Brain microvascular endothelial cell (primary cell): ENCODE data around the gene S100A13.
"Not testable (repeated sequence)": the region's sequence is repeated elsewhere in the genome, so short reads cannot be mapped to it uniquely, and the experiment has no call there.

ENCODE experiments used
- DNase-seq: peaks from one replicate; pipeline ENCODE4 v3.0.0-alpha.2; 2020
- H3K27ac ChIP-seq: fragments of 250-450 bp; sonication (Bioruptor Pico); 2 replicates; pipeline ENCODE4 v1.5.1; 2020; ENCODE audit warnings: mild to moderate bottlenecking, moderate library complexity
- H3K27me3 ChIP-seq: fragments of 250-450 bp; sonication (Bioruptor Pico); replicated peaks from 2 replicates; pipeline ENCODE4 v1.5.1; 2020; ENCODE audit warnings: mild to moderate bottlenecking
- H3K36me3 ChIP-seq: fragments of 250-450 bp; sonication (Bioruptor Pico); replicated peaks from 2 replicates; pipeline ENCODE4 v1.5.1; 2020; ENCODE audit warnings: mild to moderate bottlenecking
- H3K4me3 ChIP-seq: 2 replicates; pipeline ENCODE4 v1.5.1; 2011; ENCODE audit warnings: low read depth, mild to moderate bottlenecking, control low read depth, low read length, moderate library complexity
- CTCF ChIP-seq: IDR thresholded peaks from 2 replicates; pipeline ENCODE4 v1.5.1; 2011; ENCODE audit warnings: low read depth, mild to moderate bottlenecking, moderate library complexity, low read length, control low read depth, inconsistent platforms; ENCODE audit errors: missing control alignments
- in situ Hi-C: cut with HindIII; loops from 2 replicates; pipeline ENCODE4 v1.10.0; 2017; ENCODE audit warnings: low sequenced_read_pairs, low pct_ligation_motif_present

The S100A13 gene

GRCh38 chr1:153583976-153584375 is 43.3 kb downstream of the S100A13 start:
- no peak overlapping the region for H3K4me3 ChIP-seq

GRCh38 chr1:153583514-153583913 is 43.8 kb downstream of the S100A13 start:
- H3K27ac ChIP-seq, H3K27me3 ChIP-seq, DNase-seq, in situ Hi-C loops, H3K4me3 ChIP-seq, H3K36me3 ChIP-seq: not testable (repeated sequence)

More at GRCh38 chr1:153583976-153584375, 43.3 kb downstream of the S100A13 start:
- TF ChIP-seq CTCF, result no peak
- no peak overlapping the region for H3K27ac ChIP-seq
- in situ Hi-C loops, result no loop called here
- DNase-seq, result no peak
- no peaks in the 10 kb centered on the region for H3K36me3 ChIP-seq
- no peaks in the 10 kb centered on the region for H3K27me3 ChIP-seq

GRCh38 chr1:153582836-153583235 is 44.5 kb downstream of the S100A13 start:
- H3K4me3 ChIP-seq, H3K36me3 ChIP-seq, H3K27ac ChIP-seq, DNase-seq, in situ Hi-C loops, H3K27me3 ChIP-seq: not testable (repeated sequence)

- in situ Hi-C loops, result no loop called here
- DNase-seq, result no peak
- Histone ChIP-seq H3K27me3 (no peaks in the 10 kb centered on the region), H3K36me3 (no peaks in the 10 kb centered on the region), H3K27ac (no peak overlapping the region), H3K4me3 (no peak overlapping the region)
- TF ChIP-seq CTCF, result no peak
Observed at GRCh38 chr1:153578936-153579335, 48.4 kb downstream of the S100A13 start.

GRCh38 chr1:153578490-153578889 is 48.8 kb downstream of the S100A13 start:
- DNase-seq, result no peak
- in situ Hi-C loops, result no loop called here
- Histone ChIP-seq H3K27me3 (no peaks in the 10 kb centered on the region), H3K36me3 (no peaks in the 10 kb centered on the region), H3K4me3 (no peak overlapping the region), H3K27ac (no peak overlapping the region)
- no peak for TF ChIP-seq CTCF

GRCh38 chr1:153577624-153578051 is 49.7 kb downstream of the S100A13 start:
- no peak for DNase-seq
- H3K27ac ChIP-seq, result no peak overlapping the region
- no peak overlapping the region for H3K4me3 ChIP-seq
- in situ Hi-C loops, result no loop called here
- H3K36me3 ChIP-seq, result no peaks in the 10 kb centered on the region
- no peaks in the 10 kb centered on the region for H3K27me3 ChIP-seq
- TF ChIP-seq CTCF, result no peak

GRCh38 chr1:153577138-153577537 is 50.2 kb downstream of the S100A13 start:
- TF ChIP-seq CTCF, result no peak
- H3K27me3 ChIP-seq, result no peaks in the 10 kb centered on the region
- H3K36me3 ChIP-seq, result no peaks in the 10 kb centered on the region
- no peak overlapping the region for H3K27ac ChIP-seq
- DNase-seq, result no peak
- H3K4me3 ChIP-seq, result no peak overlapping the region
- in situ Hi-C loops, result no loop called here

- not testable (repeated sequence) for H3K27me3 ChIP-seq
Observed at GRCh38 chr1:153575497-153575896, 51.8 kb downstream of the S100A13 start.

GRCh38 chr1:153575081-153575491 is 52.2 kb downstream of the S100A13 start:
- H3K36me3 ChIP-seq, in situ Hi-C loops, H3K27me3 ChIP-seq, H3K27ac ChIP-seq, DNase-seq, H3K4me3 ChIP-seq: not testable (repeated sequence)

More at GRCh38 chr1:153575497-153575896, 51.8 kb downstream of the S100A13 start:
- H3K36me3 ChIP-seq, H3K27ac ChIP-seq, DNase-seq, in situ Hi-C loops, H3K4me3 ChIP-seq: not testable (repeated sequence)
